AG20443 (cell line): Measurements from ENCODE around the gene LRP1B.

Experiments used
- DNase-seq: peaks from one replicate; pipeline ENCODE4 v3.0.0; 2012; ENCODE audit warnings: low spot score, mixed read lengths

Gene LRP1B

GRCh38 chr2:141666191-141666590, 464.6 kb downstream of the LRP1B start:
- DNase-seq: no peak

GRCh38 chr2:141660232-141660631, 470.6 kb downstream of the LRP1B start:
- no peak for DNase-seq

GRCh38 chr2:141654311-141654710, 476.5 kb downstream of the LRP1B start:
- DNase-seq: no peak

- DNase-seq: no peak
These were observed 477.6 kb downstream of the LRP1B start for GRCh38 chr2:141653184-141653583.

GRCh38 chr2:141652308-141652707, 478.5 kb downstream of the LRP1B start:
- DNase-seq: no peak

- DNase-seq: no peak
These were observed 483.5 kb downstream of the LRP1B start for GRCh38 chr2:141647353-141647752.

GRCh38 chr2:141641462-141641861, 489.4 kb downstream of the LRP1B start:
- DNase-seq: no peak

GRCh38 chr2:141639809-141640208, 491.0 kb downstream of the LRP1B start:
- no peak for DNase-seq

- DNase-seq: no peak
These were observed 497.7 kb downstream of the LRP1B start for GRCh38 chr2:141633132-141633531.

GRCh38 chr2:141630407-141630930, 500.3 kb downstream of the LRP1B start:
- no peak for DNase-seq

GRCh38 chr2:141620372-141620771, 510.4 kb downstream of the LRP1B start:
- DNase-seq: no peak

- no peak for DNase-seq
These were observed 512.4 kb downstream of the LRP1B start for GRCh38 chr2:141618457-141618856.

GRCh38 chr2:141611981-141612380, 518.8 kb downstream of the LRP1B start:
- DNase-seq: no peak

GRCh38 chr2:141611176-141611571, 519.6 kb downstream of the LRP1B start:
- DNase-seq: no peak

- DNase-seq: no peak
These were observed 520.1 kb downstream of the LRP1B start for GRCh38 chr2:141610564-141611175.

GRCh38 chr2:141605163-141605562, 525.7 kb downstream of the LRP1B start:
- no peak for DNase-seq

- DNase-seq: no peak
These were observed 529.2 kb downstream of the LRP1B start for GRCh38 chr2:141601511-141602152.

- DNase-seq: no peak
These were observed 531.1 kb downstream of the LRP1B start for GRCh38 chr2:141599721-141600120.

- no peak for DNase-seq
These were observed 531.8 kb downstream of the LRP1B start for GRCh38 chr2:141598982-141599381.

GRCh38 chr2:141595316-141595920, 535.4 kb downstream of the LRP1B start:
- no peak for DNase-seq

- DNase-seq: no peak
These were observed 539.0 kb downstream of the LRP1B start for GRCh38 chr2:141591787-141592186.

- no peak for DNase-seq
These were observed 540.2 kb downstream of the LRP1B start for GRCh38 chr2:141590620-141591019.

GRCh38 chr2:141589314-141589713, 541.5 kb downstream of the LRP1B start:
- no peak for DNase-seq
